GM12865 (cell line): Measurements from ENCODE around the gene NKX1-1.
"Not testable (repeated sequence)": the region's sequence is repeated elsewhere in the genome, so short reads cannot be mapped to it uniquely, and the experiment has no call there.

Source experiments
- DNase-seq: peaks from one replicate; pipeline ENCODE4 v3.0.0; 2010; ENCODE audit warnings: low read depth
- H3K4me3 ChIP-seq: 2 replicates; pipeline ENCODE4 v1.5.1; 2011; ENCODE audit warnings: mild to moderate bottlenecking, low read depth, low read length, control low read depth
- CTCF ChIP-seq: IDR thresholded peaks from 2 replicates; pipeline ENCODE4 v1.5.1; 2011; ENCODE audit warnings: low read length, control low read depth, low read depth, inconsistent platforms; ENCODE audit not compliant: insufficient read depth; ENCODE audit errors: missing control alignments

Gene NKX1-1

DNA sequence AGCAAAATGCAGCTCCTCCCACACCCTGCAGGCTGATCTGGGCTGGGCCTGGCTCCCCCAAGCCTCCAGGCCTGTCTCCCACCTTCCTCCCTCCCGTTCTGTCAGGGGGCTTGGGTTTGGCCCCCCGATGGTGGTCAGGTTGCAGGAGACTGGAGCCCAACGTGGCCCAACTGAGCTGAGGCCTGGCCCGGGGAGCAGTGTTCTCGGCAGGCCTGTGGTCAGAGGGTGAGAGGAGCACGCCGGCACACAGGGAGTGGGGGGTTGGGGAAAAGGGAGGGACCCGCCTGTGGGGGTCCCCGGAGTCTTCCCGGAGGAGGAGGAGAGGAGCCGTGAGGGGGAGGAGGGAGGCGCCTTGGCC lies 43.2 kb upstream of the NKX1-1 start:
- no peak for DNase-seq
- no peak overlapping the region for H3K4me3 ChIP-seq
- TF ChIP-seq CTCF, result no peak

DNA sequence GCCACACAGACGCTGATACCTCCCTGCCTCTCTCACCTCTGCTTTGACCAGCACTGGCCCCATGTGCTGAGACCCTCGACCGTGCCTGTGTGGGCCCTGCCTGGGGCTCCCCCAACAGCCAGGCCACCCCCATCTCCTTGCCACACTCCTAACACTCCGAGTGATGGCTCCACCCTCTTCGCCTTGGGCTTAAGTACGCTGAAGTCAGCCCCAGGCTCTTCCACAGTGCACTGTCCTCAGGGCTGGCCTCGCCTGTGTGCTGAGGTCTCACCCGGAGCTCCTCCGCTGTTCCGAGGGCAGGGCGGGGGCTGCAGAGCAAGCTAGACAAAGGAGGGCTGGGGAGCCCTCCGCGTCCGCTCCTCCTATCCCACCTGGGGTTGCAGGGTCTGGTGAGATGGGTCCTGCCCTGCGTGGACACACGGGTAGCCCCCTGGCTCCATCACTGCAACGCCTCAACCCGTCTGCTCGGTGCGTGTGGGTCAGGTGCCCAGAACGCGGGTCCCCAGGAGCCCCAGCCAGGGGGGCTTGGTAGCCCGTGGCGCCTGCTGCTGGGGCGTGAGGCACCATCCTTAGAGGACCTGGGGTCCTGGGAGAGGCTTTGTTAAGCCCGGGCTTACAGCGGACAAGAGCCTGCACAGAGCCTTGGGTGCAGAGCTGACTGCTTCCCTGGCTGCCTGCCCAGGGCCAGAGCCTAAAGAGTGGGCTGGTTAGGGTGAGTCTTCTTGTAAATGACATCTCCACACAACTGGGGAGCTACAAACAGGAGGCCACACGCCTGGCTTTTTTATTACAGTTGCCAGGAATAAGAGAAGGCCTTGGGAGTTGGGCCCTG lies 42.6 kb upstream of the NKX1-1 start:
- no peak overlapping the region for H3K4me3 ChIP-seq
- TF ChIP-seq CTCF, result no peak
- no peak for DNase-seq

- no peak for TF ChIP-seq CTCF
- no peak overlapping the region for H3K4me3 ChIP-seq
- no peak for DNase-seq
Observed at GRCh38 chr4:1447676-1448588, 41.7 kb upstream of the NKX1-1 start.

- no peak for DNase-seq
- TF ChIP-seq CTCF, result no peak
- no peak overlapping the region for H3K4me3 ChIP-seq
Observed at GRCh38 chr4:1446502-1447386, 40.5 kb upstream of the NKX1-1 start.

DNA sequence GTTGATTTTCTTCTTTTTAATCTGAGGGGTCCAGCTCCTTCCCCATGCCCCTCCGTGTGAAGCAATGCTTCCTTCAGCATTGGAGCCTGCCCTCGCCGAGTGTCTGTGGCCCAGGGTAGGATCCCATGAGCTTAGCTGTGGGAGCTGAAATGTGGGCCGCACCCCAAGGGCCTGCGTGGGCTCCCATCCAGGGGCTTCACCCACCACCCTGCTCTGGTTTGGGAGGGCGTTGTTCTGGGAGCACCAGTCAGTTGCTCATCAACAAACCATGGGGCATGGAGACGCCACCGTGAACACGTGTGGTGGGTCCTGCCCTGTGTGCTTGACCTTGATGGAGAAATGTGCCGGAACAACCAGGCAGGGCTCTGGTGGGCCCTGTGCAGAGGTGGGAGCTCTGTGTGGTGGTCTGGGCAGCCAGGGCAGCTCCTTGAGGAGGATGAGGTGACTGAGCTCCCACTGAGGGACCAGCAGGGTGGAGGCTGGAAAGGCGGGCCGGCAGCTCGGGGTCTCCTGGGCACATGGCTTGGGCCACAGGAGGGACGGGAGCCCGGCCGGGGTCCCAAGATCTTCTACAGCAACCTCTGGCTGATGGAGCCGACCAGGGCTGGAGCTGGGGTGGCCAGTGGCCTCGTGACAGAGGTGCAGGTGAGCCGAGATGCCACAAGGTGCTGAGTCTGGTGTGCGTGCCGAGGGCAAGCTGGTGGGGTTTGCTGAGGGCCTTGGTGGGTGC lies 39.6 kb upstream of the NKX1-1 start:
- no peak overlapping the region for H3K4me3 ChIP-seq
- no peak for TF ChIP-seq CTCF
- DNase-seq, result no peak

DNA sequence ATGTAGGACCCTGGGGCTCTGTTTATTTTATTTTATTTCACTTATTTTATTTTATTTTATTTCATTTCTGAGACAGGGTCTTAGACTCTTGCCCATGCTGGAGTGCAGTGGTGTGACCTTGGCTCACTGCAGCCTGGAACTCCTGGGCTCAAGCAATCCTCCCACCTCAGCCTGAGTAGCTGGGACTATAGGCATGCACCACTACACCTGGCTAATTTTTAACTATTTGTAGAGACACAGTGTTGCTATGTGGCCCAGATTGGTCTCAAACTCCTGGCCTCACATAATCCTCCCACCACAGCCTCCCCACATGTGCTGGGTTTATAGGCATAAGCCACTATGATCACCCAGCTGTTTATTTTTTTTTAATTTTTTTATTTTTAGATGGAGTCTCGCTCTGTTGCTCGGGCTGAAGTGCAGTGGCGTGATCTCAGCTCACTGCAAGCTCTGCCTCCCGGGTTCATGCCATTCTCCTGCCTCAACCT lies 37.5 kb upstream of the NKX1-1 start:
- H3K4me3 ChIP-seq, DNase-seq: not testable (repeated sequence)
